Peyer's patch (tissue), 4 donors: ENCODE measurements around the gene HES5. TPM values are rescaled to one million over a fixed set of nuclear protein-coding genes. Genes with fewer than 3 reads are reported as not detected.
A peak's percentile ranks its signal among the peaks of the same experiment; 100 is the strongest.
"Not testable (repeated sequence)": the region's sequence is repeated elsewhere in the genome, so short reads cannot be mapped to it uniquely, and the experiment has no call there.

Source experiments
- DNase-seq, 3 donors: peaks; one replicate each; pipeline ENCODE4 v3.0.0-alpha.2; 2017 to 2019
- H3K27ac ChIP-seq, 4 donors: fragments of 200-600 bp; sonication (generic); one replicate each; pipeline ENCODE4 v1.5.1; 2016 to 2019
- H3K27me3 ChIP-seq, 2 donors: fragments of 200-600 bp; sonication (generic); one replicate each; pipeline ENCODE4 v1.5.1; 2019
- H3K36me3 ChIP-seq, 3 donors: fragments of 200-600 bp; sonication (generic); one replicate each; pipeline ENCODE4 v1.5.1; 2016 to 2019
- H3K4me1 ChIP-seq, 4 donors: fragments of 200-600 bp; sonication (generic); one replicate each; pipeline ENCODE4 v1.5.1; 2016 to 2019
- H3K4me3 ChIP-seq, 4 donors: fragments of 200-600 bp; sonication (generic); 1 replicate in 3 of 4; 2 replicates in 1 of 4; pipeline ENCODE4 v1.5.1; 2016 to 2019; ENCODE audit warnings: mild to moderate bottlenecking in 1 of 4
- H3K9me3 ChIP-seq, 4 donors: fragments of 200-600 bp; sonication (generic); one replicate each; pipeline ENCODE4 v1.5.1; 2016 to 2019; ENCODE audit warnings: mild to moderate bottlenecking in 1 of 4
- CTCF ChIP-seq, 6 experiments: fragments of 450-650 bp in 4 of 6; fragments of 200-600 bp in 2 of 6; sonication (generic) in 1 of 6; IDR thresholded peaks; one replicate each; pipeline ENCODE4 v1.5.1; 2017 to 2019; ENCODE audit warnings: antibody characterized with exemption in 6 of 6, mild to moderate bottlenecking in 3 of 6, moderate library complexity in 1 of 6
- POLR2A ChIP-seq, 2 donors: fragments of 450-650 bp; IDR thresholded peaks; one replicate each; pipeline ENCODE4 v1.5.1; 2017; ENCODE audit warnings: antibody characterized with exemption in 2 of 2, mild to moderate bottlenecking in 2 of 2, moderate library complexity in 2 of 2
- total RNA-seq, 4 donors: library from RNA; depleted of rRNA; stranded (reverse); fragments of >200 nt; gene quantifications; one replicate each; pipeline ENCODE4 v1.1.0, GENCODE V29; 2016

Gene HES5
- total RNA-seq, result under 1 TPM in 1 of 4 donors, not detected in 3; 0.88 TPM

- Histone ChIP-seq H3K9me3 (no peaks in the 10 kb centered on the region), H3K27ac (peak within 1 kb of the TSS in 1 of 4 donors; percentile 31), H3K4me1 (peaks cover 0 to 56% (median 29%) of the 10 kb centered on the region in 4 donors), H3K4me3 (peak within 1 kb of the TSS; percentile 18 to 54 (median 48)), H3K36me3 (no peaks in the 10 kb centered on the region), H3K27me3 (peaks cover 0 to 17% of the 10 kb centered on the region in 2 donors)
- TF ChIP-seq CTCF (IDR thresholded peaks at IDR 0.05), result no peak
- peak in 1 of 2 donors; percentile 15 for TF ChIP-seq POLR2A (IDR thresholded peaks at IDR 0.05)
- peak in 1 of 3 donors; percentile 73 for DNase-seq
These were observed at the start of gene HES5 for GRCh38 chr1:2529784-2530512. Gene HES5, minus strand, starts transcription at chr1:2530263. Its CDS starts 99 bp downstream, at chr1:2530164.

- Histone ChIP-seq H3K27me3 (no peaks in the 10 kb centered on the region), H3K9me3 (no peaks in the 10 kb centered on the region), H3K4me3 (peak overlapping the region in 2 of 4 donors; percentile 34 to 46), H3K4me1 (peaks cover 3 to 31% (median 18%) of the 10 kb centered on the region in 4 donors), H3K27ac (peak overlapping the region; percentile 84 to 94 (median 88)), H3K36me3 (no peaks in the 10 kb centered on the region)
- no peak for DNase-seq
- TF ChIP-seq CTCF (IDR thresholded peaks at IDR 0.05) (no peak), POLR2A (IDR thresholded peaks at IDR 0.05) (no peak)
These were observed 48.7 kb upstream of the HES5 start for GRCh38 chr1:2578758-2579118.

GRCh38 chr1:2577565-2578075, 47.6 kb upstream of the HES5 start:
- H3K4me1 ChIP-seq, result peaks cover 3 to 25% (median 16%) of the 10 kb centered on the region in 4 donors
- H3K4me3 ChIP-seq, result peak overlapping the region; percentile 23 to 46 (median 32)
- not testable (repeated sequence) for H3K9me3 ChIP-seq, H3K27me3 ChIP-seq, H3K36me3 ChIP-seq
- H3K27ac ChIP-seq, result peak overlapping the region; percentile 84 to 94 (median 88)
- peak in 1 of 3 donors; percentile 25 for DNase-seq

GRCh38 chr1:2575801-2576663, 46.0 kb upstream of the HES5 start:
- Histone ChIP-seq H3K4me3 (peak overlapping the region in 3 of 4 donors; percentile 2 to 29 (median 29)), H3K36me3 (no peaks in the 10 kb centered on the region), H3K27ac (peak overlapping the region; percentile 84 to 94 (median 88)), H3K9me3 (no peaks in the 10 kb centered on the region), H3K27me3 (no peaks in the 10 kb centered on the region), H3K4me1 (peaks cover 3 to 25% (median 16%) of the 10 kb centered on the region in 4 donors)
- TF ChIP-seq POLR2A (IDR thresholded peaks at IDR 0.05) (peak; percentile 6 to 55), CTCF (IDR thresholded peaks at IDR 0.05) (no peak)
- DNase-seq, result peak; percentile 67 to 93 (median 92)

GRCh38 chr1:2574350-2574749, 44.3 kb upstream of the HES5 start:
- Histone ChIP-seq H3K4me1 (peaks cover 3 to 25% (median 16%) of the 10 kb centered on the region in 4 donors), H3K9me3 (no peaks in the 10 kb centered on the region), H3K27ac (no peak overlapping the region), H3K4me3 (no peak overlapping the region), H3K27me3 (no peaks in the 10 kb centered on the region), H3K36me3 (no peaks in the 10 kb centered on the region)
- no peak for DNase-seq
- TF ChIP-seq POLR2A (IDR thresholded peaks at IDR 0.05) (no peak), CTCF (IDR thresholded peaks at IDR 0.05) (no peak)
